ENCODE measurements around the gene OR1J2.
"Not testable (repeated sequence)": the region's sequence is repeated elsewhere in the genome, so short reads cannot be mapped to it uniquely, and the experiment has no call there.

DNA sequence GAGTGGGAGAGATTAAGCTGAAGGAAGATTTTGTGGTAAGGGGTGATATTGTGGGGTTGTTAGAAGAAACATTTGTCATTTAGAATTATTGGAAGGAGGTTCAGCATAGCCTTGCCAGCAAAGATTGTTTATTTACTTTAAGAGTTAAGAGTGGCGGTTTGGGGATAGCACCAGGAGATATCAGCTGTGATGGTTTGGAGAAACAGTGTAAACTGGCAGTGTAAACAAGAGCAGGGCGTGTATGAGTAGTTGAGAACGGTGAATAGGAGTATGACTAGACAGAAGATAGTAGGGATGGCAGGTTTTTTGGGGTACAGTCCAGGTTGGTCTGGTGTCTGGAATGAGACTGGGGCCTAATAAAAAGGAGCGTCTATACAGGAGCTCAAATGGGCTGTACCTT, 20.6 kb downstream of the OR1J2 start:
- TF ChIP-seq, protein P1, sequence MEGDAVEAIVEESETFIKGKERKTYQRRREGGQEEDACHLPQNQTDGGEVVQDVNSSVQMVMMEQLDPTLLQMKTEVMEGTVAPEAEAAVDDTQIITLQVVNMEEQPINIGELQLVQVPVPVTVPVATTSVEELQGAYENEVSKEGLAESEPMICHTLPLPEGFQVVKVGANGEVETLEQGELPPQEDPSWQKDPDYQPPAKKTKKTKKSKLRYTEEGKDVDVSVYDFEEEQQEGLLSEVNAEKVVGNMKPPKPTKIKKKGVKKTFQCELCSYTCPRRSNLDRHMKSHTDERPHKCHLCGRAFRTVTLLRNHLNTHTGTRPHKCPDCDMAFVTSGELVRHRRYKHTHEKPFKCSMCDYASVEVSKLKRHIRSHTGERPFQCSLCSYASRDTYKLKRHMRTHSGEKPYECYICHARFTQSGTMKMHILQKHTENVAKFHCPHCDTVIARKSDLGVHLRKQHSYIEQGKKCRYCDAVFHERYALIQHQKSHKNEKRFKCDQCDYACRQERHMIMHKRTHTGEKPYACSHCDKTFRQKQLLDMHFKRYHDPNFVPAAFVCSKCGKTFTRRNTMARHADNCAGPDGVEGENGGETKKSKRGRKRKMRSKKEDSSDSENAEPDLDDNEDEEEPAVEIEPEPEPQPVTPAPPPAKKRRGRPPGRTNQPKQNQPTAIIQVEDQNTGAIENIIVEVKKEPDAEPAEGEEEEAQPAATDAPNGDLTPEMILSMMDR (IDR thresholded peaks at IDR 0.05 in 4 of 5, conservative IDR thresholded peaks at IDR 0.05 in 1 of 5): not testable (repeated sequence)
- TF ChIP-seq POLR2A (IDR thresholded peaks at IDR 0.05): not testable (repeated sequence)

Data from gastrocnemius medialis (tissue), 4 donors.